ENCODE measurements around the gene PARS2.

The PARS2 gene

GRCh38 chr1:54728027-54728426 is 36.3 kb downstream of the PARS2 start:
- no CpG with 5 or more reads among the region's 3 CpGs for WGBS, 2 donors (ENCODE audit: extremely low coverage in 2 of 2, insufficient read length in 2 of 2, insufficient replicate concordance in 1 of 2)
- Histone ChIP-seq H4K8ac (ENCODE audit: low read depth, low read length) (no peak overlapping the region), H2BK5ac (ENCODE audit: low read length) (no peak overlapping the region), H3K4me3 (ENCODE audit: low read length in 2 of 2) (no peak overlapping the region), H3K23ac (ENCODE audit: low read depth, low read length, poor library complexity) (no peak overlapping the region), H3K4ac (ENCODE audit: low read length) (no peak overlapping the region), H3K27ac (replicated peaks; ENCODE audit: low read length) (no peak overlapping the region), H3K4me2 (ENCODE audit: insufficient read depth, low read length, poor library complexity, severe bottlenecking) (no peak overlapping the region), H2BK12ac (ENCODE audit: low read length) (no peak overlapping the region), H3K79me1 (ENCODE audit: low read depth, low read length) (no peaks in the 10 kb centered on the region), H2BK15ac (ENCODE audit: low read length) (no peak overlapping the region), H2AFZ (ENCODE audit: low read length) (no peak overlapping the region), H3K36me3 (replicated peaks in 1 of 2; ENCODE audit: control insufficient read depth in 2 of 2, insufficient read depth in 2 of 2, low read length in 2 of 2) (peaks cover 30 to 98% of the 10 kb centered on the region in 2 donors), H3K27me3 (ENCODE audit: control insufficient read depth in 3 of 3, insufficient read depth in 3 of 3, low read depth in 1 of 3, low read length in 3 of 3) (no peaks in the 10 kb centered on the region), H4K91ac (ENCODE audit: low read depth, low read length, poor library complexity) (no peak overlapping the region), H3K9ac (ENCODE audit: low read depth, low read length, poor library complexity) (no peak overlapping the region), H2BK120ac (ENCODE audit: low read depth, low read length) (no peak overlapping the region), H3K18ac (ENCODE audit: low read length) (no peak overlapping the region), H3K14ac (ENCODE audit: low read length) (no peak overlapping the region), H2AK5ac (ENCODE audit: low read depth, low read length) (no peak overlapping the region), H3K9me3 (replicated peaks in 1 of 2; ENCODE audit: control insufficient read depth in 2 of 2, insufficient read depth in 1 of 2, low read depth in 1 of 2, low read length in 2 of 2) (peaks cover 0 to 5% of the 10 kb centered on the region in 2 donors), H3K4me1 (ENCODE audit: control insufficient read depth in 2 of 2, insufficient read depth in 1 of 2, low read depth in 1 of 2, low read length in 2 of 2) (no peaks in the 10 kb centered on the region)
- no peak for DNase-seq (ENCODE audit: low spot score)

- H3K9ac ChIP-seq (ENCODE audit: low read depth, low read length, poor library complexity), result no peak overlapping the region
- H2BK12ac ChIP-seq (ENCODE audit: low read length), result no peak overlapping the region
- peaks cover 23 to 99% of the 10 kb centered on the region in 2 donors for H3K36me3 ChIP-seq (replicated peaks in 1 of 2; ENCODE audit: control insufficient read depth in 2 of 2, insufficient read depth in 2 of 2, low read length in 2 of 2)
- no peak overlapping the region for H2BK15ac ChIP-seq (ENCODE audit: low read length)
- no peak overlapping the region for H3K14ac ChIP-seq (ENCODE audit: low read length)
- no peak overlapping the region for H2AFZ ChIP-seq (ENCODE audit: low read length)
- H4K91ac ChIP-seq (ENCODE audit: low read depth, low read length, poor library complexity), result no peak overlapping the region
- no peak overlapping the region for H3K18ac ChIP-seq (ENCODE audit: low read length)
- no peak overlapping the region for H4K8ac ChIP-seq (ENCODE audit: low read depth, low read length)
- no peak overlapping the region for H2AK5ac ChIP-seq (ENCODE audit: low read depth, low read length)
- no peak overlapping the region for H3K4me2 ChIP-seq (ENCODE audit: insufficient read depth, low read length, poor library complexity, severe bottlenecking)
- no peak overlapping the region for H3K27ac ChIP-seq (replicated peaks; ENCODE audit: low read length)
- no peak overlapping the region for H3K4ac ChIP-seq (ENCODE audit: low read length)
- no peak overlapping the region for H2BK120ac ChIP-seq (ENCODE audit: low read depth, low read length)
- no peak for DNase-seq (ENCODE audit: low spot score)
- H3K79me1 ChIP-seq (ENCODE audit: low read depth, low read length), result no peaks in the 10 kb centered on the region
- H3K27me3 ChIP-seq (ENCODE audit: control insufficient read depth in 3 of 3, insufficient read depth in 3 of 3, low read depth in 1 of 3, low read length in 3 of 3), result no peaks in the 10 kb centered on the region
- no peak overlapping the region for H2BK5ac ChIP-seq (ENCODE audit: low read length)
- H3K23ac ChIP-seq (ENCODE audit: low read depth, low read length, poor library complexity), result no peak overlapping the region
- H3K4me3 ChIP-seq (ENCODE audit: low read length in 2 of 2), result no peak overlapping the region
- peaks cover 0 to 5% of the 10 kb centered on the region in 2 donors for H3K9me3 ChIP-seq (replicated peaks in 1 of 2; ENCODE audit: control insufficient read depth in 2 of 2, insufficient read depth in 1 of 2, low read depth in 1 of 2, low read length in 2 of 2)
- no CpG with 5 or more reads among the region's 1 CpG for WGBS, 2 donors (ENCODE audit: extremely low coverage in 2 of 2, insufficient read length in 2 of 2, insufficient replicate concordance in 1 of 2)
- H3K4me1 ChIP-seq (ENCODE audit: control insufficient read depth in 2 of 2, insufficient read depth in 1 of 2, low read depth in 1 of 2, low read length in 2 of 2), result no peaks in the 10 kb centered on the region
Observed at GRCh38 chr1:54724771-54725170, 39.6 kb downstream of the PARS2 start.

- no peak overlapping the region for H3K14ac ChIP-seq (ENCODE audit: low read length)
- H3K27me3 ChIP-seq (ENCODE audit: control insufficient read depth in 3 of 3, insufficient read depth in 3 of 3, low read depth in 1 of 3, low read length in 3 of 3), result no peaks in the 10 kb centered on the region
- H3K9ac ChIP-seq (ENCODE audit: low read depth, low read length, poor library complexity), result no peak overlapping the region
- H3K4me2 ChIP-seq (ENCODE audit: insufficient read depth, low read length, poor library complexity, severe bottlenecking), result no peak overlapping the region
- H3K4me1 ChIP-seq (ENCODE audit: control insufficient read depth in 2 of 2, insufficient read depth in 1 of 2, low read depth in 1 of 2, low read length in 2 of 2), result no peaks in the 10 kb centered on the region
- H3K23ac ChIP-seq (ENCODE audit: low read depth, low read length, poor library complexity), result no peak overlapping the region
- no peak overlapping the region for H3K4me3 ChIP-seq (ENCODE audit: low read length in 2 of 2)
- H3K79me1 ChIP-seq (ENCODE audit: low read depth, low read length), result no peaks in the 10 kb centered on the region
- H2AK5ac ChIP-seq (ENCODE audit: low read depth, low read length), result no peak overlapping the region
- no peak for DNase-seq (ENCODE audit: low spot score)
- no peak overlapping the region for H2BK12ac ChIP-seq (ENCODE audit: low read length)
- H2BK15ac ChIP-seq (ENCODE audit: low read length), result no peak overlapping the region
- no peak overlapping the region for H3K27ac ChIP-seq (replicated peaks; ENCODE audit: low read length)
- H2AFZ ChIP-seq (ENCODE audit: low read length), result no peak overlapping the region
- H3K9me3 ChIP-seq (replicated peaks in 1 of 2; ENCODE audit: control insufficient read depth in 2 of 2, insufficient read depth in 1 of 2, low read depth in 1 of 2, low read length in 2 of 2), result peaks cover 0 to 5% of the 10 kb centered on the region in 2 donors
- no peak overlapping the region for H4K91ac ChIP-seq (ENCODE audit: low read depth, low read length, poor library complexity)
- H4K8ac ChIP-seq (ENCODE audit: low read depth, low read length), result no peak overlapping the region
- H2BK5ac ChIP-seq (ENCODE audit: low read length), result no peak overlapping the region
- H2BK120ac ChIP-seq (ENCODE audit: low read depth, low read length), result no peak overlapping the region
- H3K18ac ChIP-seq (ENCODE audit: low read length), result no peak overlapping the region
- peaks cover 26 to 100% of the 10 kb centered on the region in 2 donors for H3K36me3 ChIP-seq (replicated peaks in 1 of 2; ENCODE audit: control insufficient read depth in 2 of 2, insufficient read depth in 2 of 2, low read length in 2 of 2)
- H3K4ac ChIP-seq (ENCODE audit: low read length), result no peak overlapping the region
Observed at GRCh38 chr1:54723985-54724384, 40.3 kb downstream of the PARS2 start.

- Histone ChIP-seq H3K36me3 (replicated peaks in 1 of 2; ENCODE audit: control insufficient read depth in 2 of 2, insufficient read depth in 2 of 2, low read length in 2 of 2) (peaks cover 20 to 100% of the 10 kb centered on the region in 2 donors), H4K91ac (ENCODE audit: low read depth, low read length, poor library complexity) (no peak overlapping the region), H3K27ac (replicated peaks; ENCODE audit: low read length) (no peak overlapping the region)
Observed at GRCh38 chr1:54721719-54722118, 42.6 kb downstream of the PARS2 start.

More at GRCh38 chr1:54721719-54722118, 42.6 kb downstream of the PARS2 start:
- Histone ChIP-seq H2BK5ac (ENCODE audit: low read length) (no peak overlapping the region), H3K4me3 (ENCODE audit: low read length in 2 of 2) (no peak overlapping the region), H3K4me1 (ENCODE audit: control insufficient read depth in 2 of 2, insufficient read depth in 1 of 2, low read depth in 1 of 2, low read length in 2 of 2) (peaks cover 0 to 1% of the 10 kb centered on the region in 2 donors), H2AK5ac (ENCODE audit: low read depth, low read length) (no peak overlapping the region), H3K4ac (ENCODE audit: low read length) (no peak overlapping the region), H3K9ac (ENCODE audit: low read depth, low read length, poor library complexity) (no peak overlapping the region), H3K27me3 (ENCODE audit: control insufficient read depth in 3 of 3, insufficient read depth in 3 of 3, low read depth in 1 of 3, low read length in 3 of 3) (no peaks in the 10 kb centered on the region), H4K8ac (ENCODE audit: low read depth, low read length) (no peak overlapping the region), H2BK12ac (ENCODE audit: low read length) (no peak overlapping the region), H2BK15ac (ENCODE audit: low read length) (no peak overlapping the region), H3K4me2 (ENCODE audit: insufficient read depth, low read length, poor library complexity, severe bottlenecking) (no peak overlapping the region), H3K79me1 (ENCODE audit: low read depth, low read length) (no peaks in the 10 kb centered on the region), H3K23ac (ENCODE audit: low read depth, low read length, poor library complexity) (no peak overlapping the region), H3K9me3 (replicated peaks in 1 of 2; ENCODE audit: control insufficient read depth in 2 of 2, insufficient read depth in 1 of 2, low read depth in 1 of 2, low read length in 2 of 2) (peaks cover 0 to 5% of the 10 kb centered on the region in 2 donors), H2AFZ (ENCODE audit: low read length) (no peak overlapping the region), H2BK120ac (ENCODE audit: low read depth, low read length) (no peak overlapping the region), H3K14ac (ENCODE audit: low read length) (no peak overlapping the region), H3K18ac (ENCODE audit: low read length) (no peak overlapping the region)
- DNase-seq (ENCODE audit: low spot score), result no peak
